B cell (primary cell): ENCODE data around the gene ADRA1B. TPM values are rescaled to one million over a fixed set of nuclear protein-coding genes. Genes with fewer than 3 reads are reported as not detected.

Experiments
- ATAC-seq: fragments of 200-7000 bp; cut with Tn5 transposase; one replicate; pipeline ENCODE4 v1.10.0; 2021; ENCODE audit warnings: low read depth, mild to moderate bottlenecking, moderate number of reproducible peaks, moderate library complexity
- CTCF ChIA-PET: fragments of 350-600 bp; sonication (Branson Sonifier 250); formaldehyde crosslinking; loops from one replicate; lab custom pipeline; 2021; ENCODE audit warnings: antibody characterized with exemption, inconsistent platforms; lab: Charles Lee
- POLR2A ChIA-PET: fragments of 350-600 bp; sonication (Branson Sonifier 250); formaldehyde crosslinking; loops from one replicate; lab custom pipeline; 2021; ENCODE audit warnings: antibody characterized with exemption; lab: Charles Lee
- DNase-seq: peaks from one replicate; pipeline ENCODE4 v3.0.0; 2013
- H2AFZ ChIP-seq: 2 replicates; pipeline ENCODE4 v1.6.1; 2012; ENCODE audit warnings: mild to moderate bottlenecking, low read depth, low read length; ENCODE audit not compliant: insufficient read depth, poor library complexity, severe bottlenecking
- H3K27ac ChIP-seq, 2 donors: 1 replicate in 1 of 2; 2 replicates in 1 of 2; pipeline ENCODE4 v1.5.1; 2012 to 2013; ENCODE audit warnings: low read length in 2 of 2, mild to moderate bottlenecking in 2 of 2, moderate library complexity in 1 of 2
- H3K27me3 ChIP-seq, 4 experiments: fragments of 200-600 bp in 1 of 4; sonication (generic) in 1 of 4; replicated peaks in 1 of 4; 1 replicate in 2 of 4; 2 replicates in 2 of 4; pipeline versions ENCODE4 v1.6.1 to v1.7.0; 2013 to 2016; ENCODE audit warnings: low read length in 3 of 4, mild to moderate bottlenecking in 2 of 4, mixed read lengths in 1 of 4, moderate library complexity in 1 of 4; ENCODE audit not compliant: insufficient read depth in 4 of 4, control insufficient read depth in 3 of 4; ENCODE audit errors: control extremely low read depth in 1 of 4
- H3K36me3 ChIP-seq, 2 experiments: replicated peaks in 1 of 2; 1 replicate in 1 of 2; 2 replicates in 1 of 2; pipeline versions ENCODE4 v1.6.1 to v1.7.1; 2013; ENCODE audit warnings: low read length in 1 of 2; ENCODE audit not compliant: insufficient read depth in 2 of 2, control insufficient read depth in 1 of 2; ENCODE audit errors: control extremely low read depth in 1 of 2, extremely low read depth in 1 of 2
- H3K4me1 ChIP-seq, 2 donors: fragments of 200-600 bp in 1 of 2; sonication (generic) in 1 of 2; 1 replicate in 1 of 2; 2 replicates in 1 of 2; pipeline versions ENCODE4 v1.5.1 to v1.6.1; 2013 to 2017; ENCODE audit warnings: low read length in 2 of 2; ENCODE audit not compliant: control insufficient read depth in 2 of 2, insufficient read depth in 2 of 2
- H3K4me2 ChIP-seq: replicated peaks from 2 replicates; pipeline ENCODE3; 2012; ENCODE audit warnings: mild to moderate bottlenecking, low read depth, low read length; ENCODE audit not compliant: poor library complexity, severe bottlenecking
- H3K4me3 ChIP-seq, 5 experiments: fragments of 200-600 bp in 1 of 5; sonication (generic) in 1 of 5; 1 replicate in 3 of 5; 2 replicates in 2 of 5; pipeline versions ENCODE4 v1.5.1 to v1.7.0; 2011 to 2016; ENCODE audit warnings: low read length in 4 of 5, mild to moderate bottlenecking in 4 of 5, low read depth in 2 of 5, control low read depth in 1 of 5, moderate library complexity in 1 of 5; ENCODE audit not compliant: insufficient read depth in 1 of 5; ENCODE audit errors: control extremely low read depth in 1 of 5, extremely low read depth in 1 of 5
- H3K79me2 ChIP-seq: fragments of 200-600 bp; sonication (generic); one replicate; pipeline ENCODE4 v1.6.0; 2016; ENCODE audit warnings: low read length; ENCODE audit not compliant: control insufficient read depth, insufficient read depth
- H3K9ac ChIP-seq: fragments of 200-600 bp; sonication (generic); 2 replicates; pipeline ENCODE4 v1.6.1; 2017; ENCODE audit warnings: mild to moderate bottlenecking, low read length, moderate library complexity
- H3K9me3 ChIP-seq, 3 donors: one replicate each; pipeline versions ENCODE4 v1.6.1 to v1.7.1; 2013; ENCODE audit warnings: low read length in 2 of 3; ENCODE audit not compliant: control insufficient read depth in 2 of 3, insufficient read depth in 1 of 3; ENCODE audit errors: control extremely low read depth in 1 of 3
- H4K20me1 ChIP-seq: 2 replicates; pipeline ENCODE4 v1.6.0; 2012; ENCODE audit warnings: mild to moderate bottlenecking, low read length; ENCODE audit not compliant: insufficient read depth, control insufficient read depth, poor library complexity, severe bottlenecking
- H3K27ac Mint-ChIP-seq: one replicate; pipeline ENCODE4 v1.8.0; 2021; ENCODE audit warnings: mixed read lengths
- H3K27me3 Mint-ChIP-seq: one replicate; pipeline ENCODE4 v1.8.0; 2021; ENCODE audit warnings: mixed read lengths
- H3K4me1 Mint-ChIP-seq: one replicate; pipeline ENCODE4 v1.8.0; 2021; ENCODE audit warnings: mixed read lengths
- H3K4me3 Mint-ChIP-seq: one replicate; pipeline ENCODE4 v1.8.0; 2021; ENCODE audit warnings: mixed read lengths
- H3K9me3 Mint-ChIP-seq: one replicate; pipeline ENCODE4 v1.8.0; 2022; ENCODE audit warnings: mixed read lengths; ENCODE audit not compliant: insufficient read depth
- EZH2 ChIP-seq: IDR thresholded peaks from 2 replicates; pipeline ENCODE4 v1.6.1; 2012; ENCODE audit warnings: borderline replicate concordance, low read depth, mild to moderate bottlenecking, moderate library complexity, low read length; ENCODE audit not compliant: insufficient read depth, poor library complexity, severe bottlenecking
- WGBS: methylation state at CpG from one replicate; pipeline ENCODE4 v1.1.5; 2013; ENCODE audit warnings: missing lambda C conversion rate; ENCODE audit not compliant: insufficient coverage; 5-methylcytosine and 5-hydroxymethylcytosine counted together
- intact Hi-C: fragments of 100-400 bp; cut with micrococcal nuclease; formaldehyde crosslinking; loops from one replicate; pipeline ENCODE4 v1.10.0; 2022
- polyA plus RNA-seq: library from polyadenylated mRNA; depleted of rRNA; stranded (reverse); fragments of >200 nt; gene quantifications from 2 replicates; pipeline ENCODE4 v1.2.3, GENCODE V29; 2012
- total RNA-seq, 2 donors: library from RNA; stranded (reverse); fragments of 120-200 nt in 1 of 2; gene quantifications; 1 replicate in 1 of 2; 2 replicates in 1 of 2; pipeline versions ENCODE4 v1.2.3 to v1.2.4, GENCODE V29; 2013 to 2022
- TF ChIP-seq, protein P1 (sequence below): fragments of 200-600 bp; IDR thresholded peaks from one replicate; pipeline ENCODE4 v1.8.0; 2022; ENCODE audit warnings: antibody characterized with exemption, mild to moderate bottlenecking

The ADRA1B gene
- total and polyA plus RNA-seq, 2 donors (not counting 1 experiment from before 2014, with no cell fraction given): 0.04 TPM; not detected in 1

- Histone ChIP-seq H3K27ac (peak within 1 kb of the TSS; percentile 77 to 96), H2AFZ (peak within 1 kb of the TSS; percentile 97), H3K4me3 (peak within 1 kb of the TSS; percentile 85 to 100 (median 98)), H3K4me1 (peaks cover 18 to 19% of the 10 kb centered on the region in 2 donors), H3K9ac (peak within 1 kb of the TSS; percentile 100), H4K20me1 (no peaks in the 10 kb centered on the region), H3K79me2 (peaks cover 52% of the 10 kb centered on the region), H3K27me3 (no peaks in the 10 kb centered on the region), H3K36me3 (peaks cover 0 to 15% of the 10 kb centered on the region in 2 experiments), H3K9me3 (no peaks in the 10 kb centered on the region), H3K4me2 (peak within 1 kb of the TSS; percentile 82)
- ATAC-seq (peak; percentile 97), DNase-seq (peak; percentile 98)
- Mint-ChIP-seq H3K9me3 (no peaks in the 10 kb centered on the region), H3K4me3 (peak within 1 kb of the TSS; percentile 87), H3K27me3 (no peaks in the 10 kb centered on the region), H3K27ac (peak within 1 kb of the TSS; percentile 83), H3K4me1 (peaks cover 25% of the 10 kb centered on the region)
- WGBS: under 1% methylated on average over 29 of the region's 31 CpGs
- intact Hi-C loops: loop anchor here (1.0 to 10.0 kb wide), 5 partner anchors 110 to 802 kb away; partner anchors contain the start of genes IL12B, PWWP2A, RNF145 and SLU7
- ChIA-PET POLR2A (interaction anchor here (0.5 to 1.1 kb wide), 2 partner anchors 13 to 76 kb away, joined by 3 to 4 read pairs; no protein-coding TSS in a partner anchor), CTCF (interaction anchor here (0.7 to 3.8 kb wide), 4 partner anchors 12 to 723 kb away, joined by 3 to 34 read pairs (median 16); no protein-coding TSS in a partner anchor)
- TF ChIP-seq, protein P1, sequence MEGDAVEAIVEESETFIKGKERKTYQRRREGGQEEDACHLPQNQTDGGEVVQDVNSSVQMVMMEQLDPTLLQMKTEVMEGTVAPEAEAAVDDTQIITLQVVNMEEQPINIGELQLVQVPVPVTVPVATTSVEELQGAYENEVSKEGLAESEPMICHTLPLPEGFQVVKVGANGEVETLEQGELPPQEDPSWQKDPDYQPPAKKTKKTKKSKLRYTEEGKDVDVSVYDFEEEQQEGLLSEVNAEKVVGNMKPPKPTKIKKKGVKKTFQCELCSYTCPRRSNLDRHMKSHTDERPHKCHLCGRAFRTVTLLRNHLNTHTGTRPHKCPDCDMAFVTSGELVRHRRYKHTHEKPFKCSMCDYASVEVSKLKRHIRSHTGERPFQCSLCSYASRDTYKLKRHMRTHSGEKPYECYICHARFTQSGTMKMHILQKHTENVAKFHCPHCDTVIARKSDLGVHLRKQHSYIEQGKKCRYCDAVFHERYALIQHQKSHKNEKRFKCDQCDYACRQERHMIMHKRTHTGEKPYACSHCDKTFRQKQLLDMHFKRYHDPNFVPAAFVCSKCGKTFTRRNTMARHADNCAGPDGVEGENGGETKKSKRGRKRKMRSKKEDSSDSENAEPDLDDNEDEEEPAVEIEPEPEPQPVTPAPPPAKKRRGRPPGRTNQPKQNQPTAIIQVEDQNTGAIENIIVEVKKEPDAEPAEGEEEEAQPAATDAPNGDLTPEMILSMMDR: no peak
- TF ChIP-seq EZH2: no peak
These were observed 92.8 kb downstream of the ADRA1B start, which contains the start of gene TTC1 for GRCh38 chr5:160008877-160009590. TTC1 (plus strand) TSS chr5:160009139; CDS start chr5:160010529, 1,390 bp downstream.
